Measurements from ENCODE around the gene NTM. TPM values are rescaled to one million over a fixed set of nuclear protein-coding genes. Genes with fewer than 3 reads are reported as not detected.

NTM gene
- total RNA-seq, 2 experiments from 2014 or later = not detected

DNA sequence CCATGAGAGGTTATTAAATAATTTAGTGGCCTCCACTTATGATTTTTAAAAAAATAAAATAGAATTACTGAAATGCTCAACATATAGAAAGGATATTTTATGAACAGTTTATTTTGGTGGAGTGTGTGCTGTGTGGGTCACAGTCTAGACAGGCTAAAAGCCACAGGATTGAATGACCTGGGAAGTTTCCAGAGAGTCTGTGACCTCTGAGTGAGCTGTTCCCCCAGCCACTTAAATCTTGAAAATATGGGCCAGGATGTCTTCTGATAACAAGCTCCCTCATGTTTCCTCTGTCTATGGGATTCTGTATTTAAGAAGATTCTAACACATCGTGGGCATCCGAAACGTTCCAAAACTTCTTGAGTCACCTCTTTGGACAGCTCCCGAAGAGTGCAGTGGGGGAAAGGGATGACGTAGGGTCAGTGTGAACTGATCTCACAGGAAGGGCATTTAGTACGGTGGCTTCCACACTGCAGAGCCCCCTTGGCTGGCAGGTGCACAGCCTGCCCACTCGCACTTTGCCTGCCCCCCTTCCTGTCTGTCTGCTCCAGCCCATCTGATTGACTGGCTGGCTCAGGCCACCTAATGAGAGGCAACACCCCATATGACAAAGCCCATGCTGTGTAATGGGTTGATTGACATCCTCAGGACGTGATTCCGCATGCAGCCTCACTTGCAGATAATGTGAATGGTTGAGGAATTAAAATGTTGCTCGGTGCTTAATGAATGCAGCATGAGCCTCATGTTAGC, 97.4 kb downstream of the NTM start:
- Mint-ChIP-seq H3K4me1 (no peaks in the 10 kb centered on the region), H3K36me3 (no peaks in the 10 kb centered on the region), H3K4me3 (no peak overlapping the region), H3K27ac (no peak overlapping the region), H3K27me3 (peaks cover 5% of the 10 kb centered on the region), H3K9me3 (no peaks in the 10 kb centered on the region)
- no peak for ATAC-seq (ENCODE audit: low read depth)
- POLR2A ChIA-PET = no interaction called here
- no peak for DNase-seq

DNA sequence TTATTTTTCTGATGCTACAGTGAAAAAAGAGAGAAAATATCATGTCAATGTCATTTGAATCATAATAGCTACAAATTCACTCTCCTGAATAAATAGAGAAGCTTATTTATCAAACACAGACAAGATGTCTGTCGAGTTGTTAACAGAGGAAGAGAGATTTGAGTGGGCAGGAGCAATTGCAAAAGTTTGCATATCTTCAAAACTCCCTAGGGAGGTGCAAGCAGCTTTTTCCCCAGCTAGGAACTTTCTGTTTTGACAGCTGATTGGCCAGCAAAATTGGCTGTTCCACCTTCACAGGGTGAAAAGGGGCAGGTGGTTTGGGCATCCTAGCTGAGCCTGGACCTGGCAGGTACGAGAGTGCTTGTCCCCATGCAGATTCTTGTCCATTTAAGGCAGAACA, 98.2 kb downstream of the NTM start:
- no peaks in the 10 kb centered on the region for H3K36me3 Mint-ChIP-seq
- H3K4me3 Mint-ChIP-seq = no peak overlapping the region
- H3K4me1 Mint-ChIP-seq = no peaks in the 10 kb centered on the region
- ATAC-seq (ENCODE audit: low read depth) (no peak), DNase-seq (no peak)
- H3K9me3 Mint-ChIP-seq = no peaks in the 10 kb centered on the region
- H3K27me3 Mint-ChIP-seq = peaks cover 5% of the 10 kb centered on the region
- no peak overlapping the region for H3K27ac Mint-ChIP-seq
- POLR2A ChIA-PET = no interaction called here

GRCh38 chr11:131470216-131470925, 100.0 kb downstream of the NTM start:
- no peaks in the 10 kb centered on the region for H3K9me3 Mint-ChIP-seq
- no peak overlapping the region for H3K4me3 Mint-ChIP-seq
- POLR2A ChIA-PET = no interaction called here
- DNase-seq (no peak), ATAC-seq (ENCODE audit: low read depth) (no peak)
- no peak overlapping the region for H3K27ac Mint-ChIP-seq
- H3K36me3 Mint-ChIP-seq = no peaks in the 10 kb centered on the region
- H3K27me3 Mint-ChIP-seq = no peaks in the 10 kb centered on the region
- no peaks in the 10 kb centered on the region for H3K4me1 Mint-ChIP-seq

DNA sequence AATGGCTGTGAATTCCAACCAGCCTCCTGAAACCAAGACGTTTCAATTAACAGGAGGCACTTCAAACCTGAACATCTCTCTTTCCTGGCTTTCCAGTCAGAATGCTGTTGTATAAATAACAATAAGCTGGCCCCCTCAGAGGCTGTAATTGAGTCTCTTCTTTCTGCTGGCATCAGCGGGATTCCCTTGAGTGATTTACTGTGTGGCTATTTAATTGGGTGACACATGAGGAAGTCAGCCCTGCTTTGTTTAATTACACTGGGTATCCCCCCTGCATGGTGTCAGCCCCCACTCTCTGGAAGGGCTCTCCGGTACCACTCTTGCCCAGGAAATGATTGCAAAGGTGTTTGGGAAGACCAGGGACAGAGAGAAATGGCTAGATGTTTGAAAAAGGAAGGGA, 101.6 kb downstream of the NTM start:
- no peaks in the 10 kb centered on the region for H3K27me3 Mint-ChIP-seq
- H3K4me1 Mint-ChIP-seq = no peaks in the 10 kb centered on the region
- no peak overlapping the region for H3K4me3 Mint-ChIP-seq
- ATAC-seq (ENCODE audit: low read depth) (no peak), DNase-seq (no peak)
- H3K27ac Mint-ChIP-seq = no peak overlapping the region
- no peaks in the 10 kb centered on the region for H3K9me3 Mint-ChIP-seq
- H3K36me3 Mint-ChIP-seq = no peaks in the 10 kb centered on the region
- POLR2A ChIA-PET = no interaction called here

DNA sequence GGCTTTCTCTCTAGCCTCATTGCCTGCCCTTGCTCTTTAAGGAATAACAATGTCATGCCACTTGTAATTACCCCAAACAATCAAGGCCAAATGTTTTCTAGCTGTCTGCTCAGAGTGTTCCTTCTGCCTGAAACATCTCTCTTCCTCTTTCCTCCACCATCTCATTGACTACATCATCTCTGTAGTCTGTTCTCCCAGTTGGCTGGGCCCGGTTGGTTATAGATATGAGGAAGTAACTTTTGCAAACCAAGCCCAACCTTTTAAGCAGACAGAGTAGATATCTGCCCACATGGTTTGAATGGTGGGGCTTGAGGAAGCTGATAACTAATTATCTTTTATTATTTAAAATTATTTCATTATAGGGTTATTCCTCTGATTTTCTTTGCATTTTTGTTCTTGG, 104.5 kb downstream of the NTM start:
- ATAC-seq (ENCODE audit: low read depth) (no peak), DNase-seq (no peak)
- Mint-ChIP-seq H3K9me3 (peaks cover 2% of the 10 kb centered on the region), H3K4me1 (no peaks in the 10 kb centered on the region), H3K27me3 (no peaks in the 10 kb centered on the region), H3K4me3 (no peak overlapping the region), H3K27ac (no peak overlapping the region), H3K36me3 (no peaks in the 10 kb centered on the region)
- POLR2A ChIA-PET = no interaction called here

GRCh38 chr11:131476266-131476665, 105.9 kb downstream of the NTM start:
- H3K9me3 Mint-ChIP-seq = peaks cover 4% of the 10 kb centered on the region
- no peaks in the 10 kb centered on the region for H3K36me3 Mint-ChIP-seq
- POLR2A ChIA-PET = no interaction called here
- no peak for DNase-seq
- no peak overlapping the region for H3K27ac Mint-ChIP-seq
- H3K27me3 Mint-ChIP-seq = no peaks in the 10 kb centered on the region
- H3K4me1 Mint-ChIP-seq = no peaks in the 10 kb centered on the region
- no peak overlapping the region for H3K4me3 Mint-ChIP-seq
- ATAC-seq (ENCODE audit: low read depth) = no peak

- no peaks in the 10 kb centered on the region for H3K36me3 Mint-ChIP-seq
These were observed 107.9 kb downstream of the NTM start for GRCh38 chr11:131478341-131478740.

GRCh38 chr11:131481303-131481702, 110.9 kb downstream of the NTM start:
- ATAC-seq (ENCODE audit: low read depth) = no peak
- Mint-ChIP-seq H3K36me3 (no peaks in the 10 kb centered on the region), H3K27me3 (no peaks in the 10 kb centered on the region), H3K9me3 (peaks cover 4% of the 10 kb centered on the region), H3K4me3 (no peak overlapping the region), H3K4me1 (no peaks in the 10 kb centered on the region), H3K27ac (no peak overlapping the region)
- POLR2A ChIA-PET = no interaction called here
- DNase-seq = no peak

More at GRCh38 chr11:131478341-131478740, 107.9 kb downstream of the NTM start:
- Mint-ChIP-seq H3K27ac (no peak overlapping the region), H3K9me3 (peaks cover 4% of the 10 kb centered on the region), H3K4me3 (no peak overlapping the region), H3K27me3 (no peaks in the 10 kb centered on the region), H3K4me1 (no peaks in the 10 kb centered on the region)
- DNase-seq (no peak), ATAC-seq (ENCODE audit: low read depth) (no peak)
- POLR2A ChIA-PET = no interaction called here

DNA sequence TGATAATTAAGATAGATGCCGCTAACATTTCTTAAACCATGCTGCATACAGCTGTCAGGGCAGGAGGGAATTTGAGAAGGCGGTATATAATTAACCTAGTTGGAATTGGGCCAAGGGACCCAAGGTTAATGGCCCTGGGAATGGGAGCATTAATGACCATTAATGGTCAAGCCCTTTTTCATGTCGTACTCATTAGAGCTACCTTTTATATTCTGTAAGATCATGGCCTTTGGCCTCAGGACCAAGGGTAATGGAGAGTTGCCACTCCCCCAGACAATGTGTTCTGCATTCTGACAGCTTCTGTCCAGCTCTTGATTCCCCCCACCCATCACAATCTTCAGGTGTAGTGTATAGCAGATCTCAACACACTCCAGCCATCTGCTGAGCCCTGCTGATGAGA, 111.6 kb downstream of the NTM start:
- POLR2A ChIA-PET = no interaction called here
- Mint-ChIP-seq H3K27ac (no peak overlapping the region), H3K27me3 (no peaks in the 10 kb centered on the region), H3K4me3 (no peak overlapping the region), H3K4me1 (no peaks in the 10 kb centered on the region), H3K9me3 (peaks cover 4% of the 10 kb centered on the region), H3K36me3 (no peaks in the 10 kb centered on the region)
- ATAC-seq (ENCODE audit: low read depth) = no peak
- DNase-seq = no peak

GRCh38 chr11:131483453-131483852, 113.0 kb downstream of the NTM start:
- POLR2A ChIA-PET = no interaction called here
- Mint-ChIP-seq H3K27me3 (no peaks in the 10 kb centered on the region), H3K27ac (no peak overlapping the region), H3K36me3 (no peaks in the 10 kb centered on the region), H3K9me3 (peaks cover 4% of the 10 kb centered on the region), H3K4me1 (no peaks in the 10 kb centered on the region), H3K4me3 (no peak overlapping the region)
- DNase-seq (no peak), ATAC-seq (ENCODE audit: low read depth) (no peak)

DNA sequence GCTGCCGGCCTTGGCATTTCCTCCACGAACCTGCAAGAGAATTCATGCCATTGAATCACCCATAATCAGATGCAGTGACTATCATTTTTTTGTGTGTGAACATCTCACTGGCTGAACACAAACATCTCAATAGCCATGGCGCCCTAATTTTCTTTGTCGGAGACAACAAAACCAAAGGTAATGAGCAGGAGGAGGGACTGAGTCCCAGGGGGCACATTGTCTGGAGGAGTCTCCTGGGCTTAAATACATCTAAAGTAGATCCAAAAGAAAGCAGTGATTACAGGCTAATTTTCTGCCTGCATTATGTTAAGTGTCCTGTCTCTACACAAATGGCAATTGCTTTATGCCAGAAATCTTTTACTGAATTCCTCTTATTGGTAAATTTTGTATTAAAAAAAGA, 113.5 kb downstream of the NTM start:
- H3K4me3 Mint-ChIP-seq = no peak overlapping the region
- no peaks in the 10 kb centered on the region for H3K36me3 Mint-ChIP-seq
- H3K27ac Mint-ChIP-seq = no peak overlapping the region
- ATAC-seq (ENCODE audit: low read depth) (no peak), DNase-seq (no peak)
- peaks cover 4% of the 10 kb centered on the region for H3K9me3 Mint-ChIP-seq
- no peaks in the 10 kb centered on the region for H3K27me3 Mint-ChIP-seq
- H3K4me1 Mint-ChIP-seq = no peaks in the 10 kb centered on the region
- POLR2A ChIA-PET = no interaction called here

DNA sequence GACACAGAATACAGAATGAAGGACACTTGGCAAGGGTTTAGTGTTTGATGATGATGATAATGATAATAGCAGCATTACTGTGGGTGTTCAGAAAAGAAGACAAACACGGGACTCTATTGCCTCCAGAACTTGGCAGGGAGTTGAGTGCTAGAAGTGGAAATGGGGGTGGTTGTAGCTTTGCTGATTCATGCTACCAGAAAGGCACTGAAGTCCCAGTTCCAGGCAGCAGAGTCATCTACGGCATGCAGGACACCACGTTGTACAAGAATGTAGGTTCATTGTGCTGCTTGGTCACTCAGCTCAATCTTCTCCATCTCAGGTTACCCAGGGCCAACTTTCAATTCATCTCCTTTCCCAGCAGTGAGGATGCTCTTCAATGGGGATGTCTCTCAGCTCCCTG, 115.7 kb downstream of the NTM start:
- H3K4me3 Mint-ChIP-seq = no peak overlapping the region
- POLR2A ChIA-PET = no interaction called here
- no peak overlapping the region for H3K27ac Mint-ChIP-seq
- no peaks in the 10 kb centered on the region for H3K9me3 Mint-ChIP-seq
- no peaks in the 10 kb centered on the region for H3K4me1 Mint-ChIP-seq
- H3K27me3 Mint-ChIP-seq = no peaks in the 10 kb centered on the region
- ATAC-seq (ENCODE audit: low read depth) (no peak), DNase-seq (no peak)
- H3K36me3 Mint-ChIP-seq = no peaks in the 10 kb centered on the region

- DNase-seq (no peak), ATAC-seq (ENCODE audit: low read depth) (no peak)
- POLR2A ChIA-PET = no interaction called here
- H3K4me3 Mint-ChIP-seq = no peak overlapping the region
- no peaks in the 10 kb centered on the region for H3K36me3 Mint-ChIP-seq
- no peak overlapping the region for H3K27ac Mint-ChIP-seq
- H3K9me3 Mint-ChIP-seq = no peaks in the 10 kb centered on the region
- no peaks in the 10 kb centered on the region for H3K27me3 Mint-ChIP-seq
- no peaks in the 10 kb centered on the region for H3K4me1 Mint-ChIP-seq
These were observed 116.7 kb downstream of the NTM start for GRCh38 chr11:131486937-131487635.

GRCh38 chr11:131488238-131488637, 117.8 kb downstream of the NTM start:
- H3K4me1 Mint-ChIP-seq = no peaks in the 10 kb centered on the region
- H3K27me3 Mint-ChIP-seq = no peaks in the 10 kb centered on the region
- no peak for DNase-seq
- no peaks in the 10 kb centered on the region for H3K9me3 Mint-ChIP-seq
- no peak overlapping the region for H3K27ac Mint-ChIP-seq
- H3K36me3 Mint-ChIP-seq = no peaks in the 10 kb centered on the region
- H3K4me3 Mint-ChIP-seq = no peak overlapping the region
- no peak for ATAC-seq (ENCODE audit: low read depth)
- POLR2A ChIA-PET = no interaction called here
